NCI-H2081 treated with DMSO at 0.1 percent for 48 hours (cell line): ENCODE measurements around the gene RBM5.
"Not testable (repeated sequence)": the region's sequence is repeated elsewhere in the genome, so short reads cannot be mapped to it uniquely, and the experiment has no call there.

ENCODE experiments used
- DNase-seq: peaks from one replicate; lab custom pipeline; 2025; lab: John Stamatoyannopoulos, UW

Gene RBM5

DNA sequence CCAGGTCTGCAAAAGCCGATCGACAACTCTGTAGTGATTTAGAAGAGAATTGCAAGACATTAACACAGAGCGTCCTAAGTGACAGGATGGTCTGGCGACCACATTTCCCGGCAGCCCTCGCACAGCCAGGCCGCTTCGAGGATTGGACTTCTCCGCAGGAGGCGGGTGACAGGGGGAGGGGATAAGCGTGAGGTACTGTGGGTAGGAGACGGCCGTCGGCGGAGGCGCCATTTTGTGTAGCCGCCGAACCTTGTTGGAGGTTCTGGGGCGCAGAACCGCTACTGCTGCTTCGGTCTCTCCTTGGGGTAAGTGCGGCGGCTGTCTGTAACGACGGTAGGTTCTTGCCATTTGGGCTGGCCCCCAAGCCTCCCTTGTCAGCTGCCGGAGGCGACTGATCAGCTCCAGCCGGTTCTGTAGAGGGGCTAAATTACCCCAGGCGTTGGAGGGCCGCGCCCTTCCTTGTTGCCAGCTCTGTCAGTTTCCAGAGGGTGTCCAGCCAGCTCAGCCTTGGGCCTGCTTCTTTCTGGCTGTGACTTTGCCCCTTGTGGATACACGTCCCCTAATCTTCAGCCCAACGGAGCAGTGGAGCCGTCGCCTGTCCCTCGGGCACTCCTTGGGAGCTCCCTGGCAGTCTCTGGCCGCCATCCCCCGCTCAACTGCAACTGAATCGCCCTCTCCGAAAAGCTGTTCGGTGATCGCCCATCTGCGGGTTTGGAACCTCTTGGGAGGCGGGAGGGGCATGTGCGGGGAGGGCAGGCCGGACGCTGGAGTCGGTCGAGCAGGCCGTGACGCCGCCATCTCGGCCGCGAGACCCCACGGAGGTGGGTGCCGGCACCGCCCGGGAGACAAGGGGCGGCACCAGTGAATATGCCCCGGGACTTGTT lies at the start of gene RBM5:
Gene RBM5 (plus strand): TSS at position 195 of the 884 bp plus-strand sequence. CDS start 1,516 bp downstream, outside the sequence.
- DNase-seq = peak; percentile 14

DNA sequence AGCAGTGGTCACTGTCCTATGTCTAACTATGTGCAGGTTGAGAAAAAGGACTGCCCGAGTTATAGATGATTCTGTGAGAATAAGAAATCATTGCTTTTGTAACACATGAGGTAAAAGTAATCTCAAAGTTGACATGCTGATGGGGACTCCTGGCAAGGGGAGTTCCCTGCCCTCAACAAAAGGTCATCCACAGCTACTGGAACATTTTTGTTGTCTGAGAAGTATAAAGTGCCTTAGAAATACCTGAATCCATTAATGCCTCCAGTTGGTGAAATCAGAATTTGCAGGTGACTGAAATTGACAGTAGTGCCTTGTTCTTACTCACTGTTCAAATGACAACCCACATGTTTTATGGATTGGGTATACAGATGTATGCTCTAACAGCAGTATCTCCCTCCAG lies 43.7 kb upstream of the RBM5 start:
- no peak for DNase-seq

DNA sequence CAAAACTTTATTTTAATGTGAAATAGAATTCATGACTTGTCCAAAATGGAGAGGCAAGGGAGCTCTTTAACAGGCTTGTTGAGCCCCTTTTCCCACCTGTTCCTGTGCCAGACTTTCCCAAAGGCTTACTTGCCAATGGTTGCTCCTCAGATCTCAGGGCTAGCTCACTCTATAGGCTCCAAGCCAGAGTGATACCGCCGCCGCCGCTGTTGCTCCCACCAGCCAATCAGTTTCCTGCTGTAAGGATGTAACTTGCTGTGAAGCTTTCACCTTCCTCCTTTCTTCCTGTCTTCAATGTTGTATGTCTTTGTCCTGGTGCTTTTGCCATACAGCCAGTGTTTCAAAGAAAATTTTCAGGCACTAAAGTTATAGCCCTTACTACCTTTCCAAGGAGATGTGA lies 41.3 kb upstream of the RBM5 start:
- no peak for DNase-seq

DNA sequence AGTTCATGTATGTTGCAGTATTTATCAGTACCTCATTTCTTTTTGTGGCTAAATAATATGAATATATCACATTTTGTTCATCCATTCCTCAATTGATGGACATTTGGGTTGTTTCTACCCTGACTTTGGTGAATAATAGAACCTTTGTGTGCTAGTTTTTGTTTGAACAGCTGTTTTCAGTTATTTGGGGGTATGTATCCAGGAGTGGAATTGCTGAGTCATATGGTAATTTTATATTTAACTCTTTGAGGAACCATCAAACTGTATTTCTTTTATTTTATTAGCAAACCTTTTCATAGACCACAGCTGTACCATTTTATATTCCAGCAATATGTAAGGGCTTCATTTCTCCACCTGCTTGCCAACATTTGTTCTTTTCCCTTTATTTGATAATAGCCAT lies 38.4 kb upstream of the RBM5 start:
- DNase-seq = no peak

DNA sequence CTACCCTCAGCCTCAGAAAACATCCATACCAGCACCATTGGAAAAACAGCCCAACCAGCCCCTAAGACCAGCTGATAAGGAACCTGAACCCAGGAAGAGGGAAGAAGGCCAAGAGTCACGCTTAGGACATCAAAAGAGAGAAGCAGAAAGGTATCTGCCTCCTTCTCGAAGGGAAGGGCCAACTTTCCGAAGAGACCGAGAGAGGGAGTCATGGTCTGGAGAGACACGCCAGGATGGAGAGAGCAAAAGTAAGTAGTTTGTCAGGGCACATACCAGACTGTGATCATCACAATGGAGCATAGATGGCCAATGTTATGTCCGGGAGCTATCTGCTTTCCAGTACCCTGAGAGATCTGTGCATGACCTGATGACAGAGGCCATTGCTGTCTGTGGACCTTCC lies 31.0 kb upstream of the RBM5 start:
- no peak for DNase-seq

DNA sequence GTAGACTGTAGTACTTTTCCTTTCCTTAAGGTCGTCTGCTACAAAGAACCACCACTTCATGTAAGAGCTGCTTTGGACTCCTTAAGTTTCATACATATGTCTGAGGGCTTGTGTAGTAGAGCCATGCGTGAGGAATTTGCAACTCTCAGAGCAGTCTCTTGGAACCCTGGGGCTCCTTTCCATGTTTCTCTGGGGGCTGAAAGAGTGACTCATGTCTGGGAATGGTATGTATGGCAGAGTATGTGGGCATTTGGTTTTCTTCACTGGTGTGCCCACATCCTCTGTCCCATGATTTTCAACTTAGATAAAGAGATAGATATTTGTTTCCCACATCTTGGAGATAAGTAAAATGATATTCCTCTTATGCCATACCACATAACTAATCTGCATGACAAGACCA lies 20.6 kb upstream of the RBM5 start:
- no peak for DNase-seq

DNA sequence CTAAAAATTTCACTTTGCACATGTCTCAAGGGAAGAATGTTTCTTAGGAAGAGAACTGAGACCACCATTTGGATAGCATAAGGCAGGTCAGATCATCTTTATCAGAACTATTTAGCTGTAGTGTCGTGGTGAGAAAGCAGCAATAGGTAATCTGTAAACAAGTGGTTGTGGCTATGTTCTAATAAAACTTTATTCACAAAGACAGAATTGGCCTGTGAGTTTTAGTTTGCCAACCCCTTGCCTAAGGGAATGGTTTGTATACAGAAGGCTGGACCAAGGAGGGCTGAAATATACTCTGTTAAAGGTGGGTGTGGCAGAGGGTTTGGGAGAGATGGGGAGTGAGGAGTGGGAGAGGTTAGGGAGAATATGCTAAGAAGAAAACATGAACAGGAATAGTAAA lies 10.6 kb upstream of the RBM5 start:
- no peak for DNase-seq

DNA sequence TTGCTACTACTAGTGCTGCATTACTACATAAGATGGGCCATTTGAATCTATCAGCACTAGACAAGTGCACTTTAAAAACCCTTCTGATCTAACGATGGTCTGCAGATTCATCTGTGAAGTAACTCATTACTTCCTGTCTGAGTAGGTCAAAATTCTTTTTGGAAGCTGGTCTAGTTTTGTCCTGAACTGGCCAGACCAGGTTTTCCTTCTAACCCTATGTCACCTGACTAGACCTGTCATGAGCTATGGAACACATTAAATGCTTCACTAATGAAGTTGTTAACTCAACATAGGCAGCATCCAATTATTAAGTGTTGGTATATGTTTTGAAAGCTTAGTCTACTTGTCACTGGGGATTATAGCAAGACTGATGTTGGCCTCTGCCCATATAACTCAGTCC lies 10.1 kb upstream of the RBM5 start:
- no peak for DNase-seq

DNA sequence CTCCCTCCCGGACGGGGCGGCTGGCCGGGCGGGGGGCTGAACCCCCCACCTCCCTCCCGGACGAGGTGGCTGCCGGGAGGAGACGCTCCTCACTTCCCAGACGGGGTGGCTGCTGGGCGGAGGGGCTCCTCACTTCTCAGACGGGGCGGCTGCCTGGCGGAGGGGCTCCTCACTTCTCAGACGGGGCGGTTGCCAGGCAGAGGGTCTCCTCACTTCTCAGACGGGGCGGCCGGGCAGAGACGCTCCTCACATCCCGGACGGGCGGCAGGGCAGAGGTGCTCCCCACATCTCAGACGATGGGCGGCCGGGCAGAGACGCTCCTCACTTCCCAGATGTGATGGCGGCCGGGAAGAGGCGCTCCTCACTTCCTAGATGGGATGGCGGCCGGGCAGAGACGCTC lies 3.8 kb upstream of the RBM5 start:
- DNase-seq = not testable (repeated sequence)

DNA sequence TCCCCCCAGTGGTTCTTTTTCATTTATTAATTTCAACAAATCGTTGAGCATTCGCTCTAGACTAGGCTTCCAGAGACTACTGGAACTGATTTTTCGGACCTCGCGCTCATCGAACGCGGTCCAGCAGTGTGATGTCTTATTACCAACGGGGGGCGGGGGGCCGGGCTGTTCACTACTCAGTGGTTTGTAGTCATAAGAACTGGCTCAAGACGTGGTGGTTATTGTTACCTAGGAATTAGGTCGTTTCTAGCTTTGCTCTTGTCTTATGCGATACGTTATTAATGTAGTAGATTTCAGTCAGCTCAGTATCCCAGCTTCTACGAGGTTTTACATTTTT lies 858 bp downstream of the RBM5 start:
- DNase-seq = no peak

DNA sequence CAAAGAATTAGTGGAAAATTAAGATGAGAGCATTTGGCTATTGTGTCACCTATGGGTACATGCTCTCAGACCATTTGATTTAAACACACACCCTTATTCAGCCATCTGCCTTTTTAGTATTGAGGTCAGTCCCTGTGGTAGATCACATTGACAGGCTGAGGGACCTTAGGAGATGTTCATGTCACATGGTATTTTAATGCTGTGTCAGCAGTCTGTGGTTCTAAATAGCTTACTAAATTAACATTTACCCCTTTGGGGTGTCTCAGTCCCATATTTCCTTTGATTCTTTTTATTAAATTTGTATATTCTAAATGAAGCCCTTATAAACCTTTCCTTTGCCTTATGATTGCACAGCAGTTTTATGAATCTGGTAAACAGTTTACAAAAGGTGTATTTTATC lies 2.3 kb downstream of the RBM5 start:
- no peak for DNase-seq

DNA sequence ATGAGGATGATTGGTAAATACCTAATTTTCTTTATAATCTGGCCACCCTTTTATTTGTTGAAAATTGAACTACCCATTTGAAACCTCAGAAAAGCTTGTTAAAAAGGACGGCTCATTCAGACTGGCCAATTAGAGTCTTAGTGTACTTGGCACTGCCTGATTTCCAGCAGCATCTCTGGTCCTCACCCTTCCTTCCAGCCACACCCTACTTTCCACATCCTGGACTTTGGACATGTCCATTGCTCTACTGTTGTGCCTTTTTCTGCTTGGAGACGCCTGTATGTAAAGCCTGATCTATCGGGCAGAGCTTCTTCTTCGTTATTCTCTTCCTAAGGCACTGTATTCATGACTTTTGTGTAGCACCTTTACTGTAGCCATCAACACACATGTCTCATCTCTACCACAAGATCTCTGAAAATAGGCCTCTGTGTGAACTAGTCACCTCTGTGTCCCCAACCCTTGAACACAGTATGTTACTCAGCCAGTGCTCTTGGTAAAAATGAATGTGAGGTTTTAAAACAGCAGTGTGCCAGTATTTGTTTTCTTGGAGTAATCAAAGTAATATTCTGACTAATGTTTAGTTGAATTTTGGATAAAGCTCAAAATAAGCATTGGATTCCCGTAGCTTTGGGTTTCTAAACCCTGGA lies 6.8 kb downstream of the RBM5 start:
- DNase-seq = no peak

DNA sequence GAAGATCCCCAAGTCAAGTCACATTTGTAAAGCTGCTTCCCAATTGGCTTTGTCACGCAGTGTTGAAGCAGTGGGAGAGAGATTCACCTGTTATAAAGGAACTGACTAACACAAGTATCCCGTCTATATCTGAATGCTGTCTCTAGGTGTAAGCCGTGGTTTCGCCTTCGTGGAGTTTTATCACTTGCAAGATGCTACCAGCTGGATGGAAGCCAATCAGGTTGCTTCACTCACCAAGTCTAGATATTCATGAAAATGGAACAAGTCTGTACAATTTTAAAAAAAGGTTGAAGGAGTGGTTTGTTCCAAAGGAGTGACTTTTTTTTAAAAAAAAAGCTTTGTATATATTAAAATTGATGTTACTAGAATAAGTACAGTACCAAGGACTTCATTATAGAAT lies 11.7 kb downstream of the RBM5 start:
- no peak for DNase-seq

DNA sequence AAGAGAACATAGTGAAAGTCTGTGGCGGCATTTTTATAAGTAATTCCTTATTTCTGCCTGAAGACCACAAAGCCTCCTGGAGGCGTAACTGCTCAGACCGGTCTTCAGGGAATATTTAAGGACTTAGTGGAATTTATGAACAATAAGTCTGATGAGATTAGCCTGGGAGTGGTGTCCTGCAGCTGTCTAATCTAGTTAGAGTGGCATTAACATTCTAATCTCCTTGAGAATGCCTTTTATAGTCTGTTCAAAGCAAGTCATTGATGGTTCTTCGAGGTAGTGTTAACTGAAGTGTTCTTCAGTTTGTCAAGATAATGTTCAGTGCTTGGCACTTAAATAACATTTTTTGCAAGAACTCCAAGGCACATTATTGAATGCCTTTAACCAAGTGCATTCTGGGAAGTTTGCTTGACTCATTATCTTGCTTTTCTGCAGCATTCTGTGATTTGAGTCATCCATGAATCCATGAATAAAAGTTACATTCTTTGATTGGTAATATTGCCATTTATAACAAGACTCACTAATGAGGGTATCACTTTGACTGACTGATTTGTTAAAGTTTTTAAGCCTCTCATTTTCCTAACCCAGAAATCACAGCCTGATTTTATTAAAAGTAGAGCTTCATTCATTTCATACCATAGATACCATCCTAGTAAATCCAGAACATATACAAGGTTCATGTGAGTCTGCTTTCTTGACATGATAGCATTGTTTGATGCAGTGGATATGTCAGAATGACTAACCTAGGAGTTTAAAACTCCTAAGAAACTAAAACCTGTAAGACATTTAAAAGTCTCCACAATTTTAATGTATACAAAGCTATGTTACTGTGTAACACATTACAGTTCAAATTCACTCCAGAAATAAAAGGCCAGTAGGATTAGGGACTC lies 12.5 kb downstream of the RBM5 start:
- DNase-seq = no peak

DNA sequence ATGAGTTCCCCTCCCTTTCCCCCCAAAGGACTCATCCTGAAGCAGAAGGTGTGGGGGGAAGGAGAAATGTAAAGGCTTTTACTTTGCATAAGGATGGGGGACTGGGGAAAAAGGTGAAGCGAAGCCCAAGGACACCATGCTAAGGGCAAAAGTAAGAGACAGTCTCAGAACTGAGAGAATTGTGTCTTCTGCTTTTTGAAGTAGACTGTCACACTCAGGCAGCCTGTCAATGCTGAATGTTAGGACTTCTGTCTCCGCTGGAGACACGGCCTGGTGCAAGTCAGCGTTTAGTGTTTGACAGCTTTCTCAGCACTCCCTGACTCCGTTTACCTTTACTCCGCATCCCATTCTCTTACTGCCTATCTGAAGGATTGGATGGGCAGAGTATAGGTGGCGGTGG lies 13.8 kb downstream of the RBM5 start:
- no peak for DNase-seq

DNA sequence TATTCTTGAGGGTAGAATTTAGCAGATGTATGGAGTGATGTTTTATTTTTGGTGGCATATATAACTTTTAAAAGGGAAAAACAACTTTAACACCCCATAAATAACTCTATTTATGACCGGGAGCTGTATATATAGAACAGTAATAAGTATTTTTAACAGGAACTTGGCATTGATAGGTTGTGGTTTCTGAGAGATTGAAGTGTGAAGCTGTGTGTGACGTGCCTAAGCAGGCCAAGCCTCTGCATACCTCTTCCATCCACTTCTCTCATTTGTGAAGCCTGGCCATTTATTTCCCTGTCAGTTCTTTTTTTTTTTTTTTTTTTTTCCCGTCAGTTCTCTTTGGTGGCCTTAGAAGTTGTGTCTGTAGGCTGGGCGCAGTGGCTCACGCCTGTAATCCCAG lies 23.0 kb downstream of the RBM5 start:
- DNase-seq = no peak

DNA sequence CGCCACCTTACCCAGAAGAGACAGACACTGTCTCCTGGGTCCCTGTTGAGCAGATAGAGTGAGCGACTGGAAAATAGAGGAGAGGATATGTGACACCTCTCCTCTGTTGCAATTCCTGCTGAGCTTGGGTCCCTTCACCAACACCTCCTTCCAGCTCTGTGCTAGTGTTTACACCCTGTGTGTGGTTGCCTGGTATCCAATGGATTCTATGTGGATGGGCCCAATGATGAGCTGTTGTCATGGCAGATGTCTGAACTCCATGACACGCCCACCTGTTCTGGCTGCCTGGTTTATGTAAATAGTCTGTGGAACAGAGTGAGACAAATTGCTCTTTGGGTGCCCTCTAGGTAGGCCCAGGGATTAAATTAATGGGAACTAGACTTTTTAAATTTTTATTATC lies 23.7 kb downstream of the RBM5 start:
- no peak for DNase-seq

DNA sequence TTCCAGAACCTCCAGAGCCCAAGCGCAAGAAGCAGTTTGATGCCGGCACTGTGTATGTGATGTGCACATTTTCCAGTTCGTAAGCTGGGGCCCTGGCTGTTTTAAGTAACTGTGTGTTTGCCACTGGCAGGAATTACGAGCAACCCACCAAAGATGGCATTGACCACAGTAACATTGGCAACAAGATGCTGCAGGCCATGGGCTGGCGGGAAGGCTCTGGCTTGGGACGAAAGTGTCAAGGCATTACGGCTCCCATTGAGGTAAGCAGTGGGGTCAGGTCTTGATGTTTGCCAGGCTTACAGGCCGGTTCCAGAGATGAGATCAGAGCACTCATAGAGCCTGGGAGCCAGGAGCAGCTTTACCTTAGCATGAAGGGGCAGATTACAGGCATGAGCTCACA lies 28.4 kb downstream of the RBM5 start:
- no peak for DNase-seq

DNA sequence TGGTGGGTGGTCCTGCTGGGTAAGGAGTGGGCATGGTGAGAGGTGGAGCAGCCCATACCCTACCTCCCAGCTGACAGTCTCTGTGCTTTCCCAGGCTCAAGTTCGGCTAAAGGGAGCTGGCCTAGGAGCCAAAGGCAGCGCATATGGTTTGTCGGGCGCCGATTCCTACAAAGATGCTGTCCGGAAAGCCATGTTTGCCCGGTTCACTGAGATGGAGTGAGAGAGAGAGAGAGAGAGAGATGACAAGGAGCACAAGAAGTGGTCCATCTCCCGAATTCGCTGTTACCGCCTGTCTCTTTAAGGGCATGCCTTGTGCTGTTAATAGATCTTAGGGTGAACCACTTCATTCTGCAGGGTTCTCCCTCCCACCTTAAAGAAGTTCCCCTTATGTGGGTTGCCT lies 29.5 kb downstream of the RBM5 start:
- DNase-seq = no peak

DNA sequence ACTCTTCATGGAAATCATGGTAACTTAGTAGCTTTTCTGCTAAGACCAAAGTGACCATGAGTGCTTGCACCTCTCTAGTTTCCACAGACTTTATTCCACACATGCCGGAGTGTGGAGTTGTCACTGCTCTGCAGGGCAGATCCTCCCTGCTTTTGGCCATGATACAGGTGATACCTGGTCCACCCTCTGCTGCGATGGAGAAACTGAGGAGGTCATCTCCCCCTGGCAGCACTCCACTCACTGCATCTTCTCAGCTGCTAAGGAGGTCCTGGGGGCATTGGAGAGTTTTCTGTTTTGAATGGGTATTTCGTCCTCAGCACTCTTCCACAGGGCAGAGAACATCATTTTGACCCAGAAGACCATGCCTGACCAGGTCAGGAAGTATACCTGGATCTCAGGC lies 31.1 kb downstream of the RBM5 start:
- DNase-seq = no peak

DNA sequence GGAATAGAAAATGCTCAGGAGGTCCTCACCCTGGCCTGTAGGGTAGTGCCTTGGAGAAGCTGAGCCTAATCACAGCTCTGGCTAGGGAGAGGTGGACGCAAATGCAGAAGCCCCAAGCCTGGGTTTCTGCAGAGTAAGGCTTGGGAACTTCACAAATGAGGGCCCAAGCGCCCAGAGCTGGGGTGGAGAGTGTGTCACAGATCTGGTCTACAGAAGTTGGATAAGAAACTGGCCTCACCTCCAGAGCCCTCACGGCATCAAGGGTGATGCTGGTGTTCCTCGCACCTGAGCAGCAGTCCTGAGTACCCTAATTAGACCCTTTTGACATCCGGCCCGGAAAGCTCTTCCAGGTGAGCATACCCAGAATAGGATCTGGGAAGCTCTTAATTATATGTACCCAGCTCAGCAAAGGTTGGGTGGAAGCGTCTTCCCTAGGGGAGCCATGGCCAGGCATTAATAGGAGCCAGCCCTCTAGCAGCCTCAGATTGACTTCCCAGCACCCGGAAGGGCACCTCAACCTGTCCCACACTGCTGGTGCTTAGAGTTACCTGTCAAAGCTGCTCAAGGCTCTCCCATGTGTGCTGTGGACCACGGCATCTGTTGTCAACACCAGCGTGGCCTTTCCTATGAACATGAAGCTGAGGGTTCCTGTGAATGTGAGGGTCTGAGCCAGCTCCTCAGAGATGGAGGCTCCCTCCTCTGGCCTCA lies 31.8 kb downstream of the RBM5 start:
- DNase-seq = no peak
